GM13976 (cell line): Measurements from ENCODE around the gene PSMG3.

Experiments used
- DNase-seq: peaks from one replicate; pipeline ENCODE4 v3.0.0; 2012; ENCODE audit warnings: low spot score
- CTCF ChIP-seq: IDR thresholded peaks from 2 replicates; pipeline ENCODE4 v1.5.1; 2012; ENCODE audit warnings: borderline replicate concordance, mild to moderate bottlenecking; ENCODE audit not compliant: insufficient read depth; ENCODE audit errors: extremely low read depth, missing control alignments, control extremely low read depth
- in situ Hi-C: fragments of 300-500 bp; cut with MboI; formaldehyde crosslinking; loops from one replicate; pipeline ENCODE4 v1.12.0; 2022; ENCODE audit warnings: low sequenced_read_pairs, mixed read lengths, inconsistent platforms; ENCODE audit not compliant: unreplicated experiment

Gene PSMG3

DNA sequence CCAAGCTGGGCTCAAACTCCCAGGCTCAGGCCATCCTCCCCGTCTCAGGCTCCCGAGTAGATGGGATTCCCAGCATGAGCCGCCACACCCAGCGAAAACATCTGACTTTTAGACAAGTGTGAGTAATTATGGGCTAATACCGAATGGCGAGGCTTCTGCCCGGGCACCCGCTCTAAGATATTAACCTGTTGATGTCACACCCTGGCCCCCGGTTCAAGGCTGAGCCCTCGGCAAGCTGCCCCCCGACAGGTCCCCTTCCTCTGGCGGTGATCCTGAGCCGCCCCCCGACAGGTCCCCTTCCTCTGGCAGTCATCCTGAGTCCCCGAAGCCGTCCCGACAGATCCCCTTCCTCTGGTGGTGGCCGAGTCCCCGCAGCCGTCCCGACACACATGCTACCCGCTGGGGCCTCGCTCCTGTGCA, 5.2 kb downstream of the PSMG3 start:
- in situ Hi-C loops: no loop called here
- no peak for DNase-seq
- TF ChIP-seq CTCF: no peak

GRCh38 chr7:1563981-1564602, 5.7 kb downstream of the PSMG3 start:
- DNase-seq: no peak
- in situ Hi-C loops: no loop called here
- TF ChIP-seq CTCF: no peak

- TF ChIP-seq CTCF: no peak
- DNase-seq: no peak
- in situ Hi-C loops: no loop called here
Observed at GRCh38 chr7:1562597-1563051, 7.2 kb downstream of the PSMG3 start.

GRCh38 chr7:1562116-1562515, 7.7 kb downstream of the PSMG3 start:
- in situ Hi-C loops: no loop called here
- DNase-seq: no peak
- TF ChIP-seq CTCF: no peak

DNA sequence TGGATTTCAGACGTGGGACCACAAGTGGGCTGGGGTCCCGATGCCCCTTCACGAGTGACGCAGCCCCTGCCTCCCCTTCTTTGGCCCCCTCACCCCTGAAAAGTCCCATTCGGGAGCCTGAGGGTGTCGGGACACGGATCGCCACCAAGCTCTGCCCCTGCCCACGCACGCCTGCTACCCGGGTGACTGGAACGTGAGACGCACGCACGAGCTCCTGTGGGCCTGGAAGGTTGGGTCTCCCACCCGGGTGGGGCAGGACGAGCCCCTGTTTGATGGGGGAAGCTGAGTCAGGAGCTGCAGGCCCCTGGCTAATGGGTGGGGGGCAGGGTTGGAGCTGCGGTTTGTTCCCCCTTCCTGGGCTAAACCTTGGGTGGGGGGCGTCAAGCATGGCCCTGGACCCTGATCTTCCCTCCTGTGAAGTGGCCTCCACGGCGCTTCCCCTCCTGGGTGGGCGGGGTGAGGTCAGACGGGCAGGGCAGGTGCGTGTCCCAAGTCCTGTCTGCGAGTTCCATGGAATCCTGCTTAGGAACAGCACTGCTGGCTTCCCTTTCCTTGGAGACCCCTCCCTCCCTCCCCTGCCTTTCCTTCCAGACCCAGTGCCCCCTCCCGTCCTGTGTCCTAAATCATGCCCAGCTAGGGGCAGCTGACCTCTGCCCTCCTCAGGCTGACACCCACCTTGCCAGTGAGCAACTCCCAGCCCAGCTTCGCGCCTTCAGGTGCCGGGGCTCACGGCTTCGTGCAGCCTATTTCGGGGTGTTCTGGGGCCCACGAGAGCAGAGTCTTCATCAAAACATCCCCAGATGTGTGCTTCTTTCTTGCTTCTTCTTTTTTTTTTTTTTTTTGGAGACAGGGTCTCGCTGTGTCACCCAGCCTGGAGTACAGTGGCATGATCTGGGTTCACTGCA, 8.5 kb downstream of the PSMG3 start:
- no peak for TF ChIP-seq CTCF
- DNase-seq: no peak
- in situ Hi-C loops: no loop called here

GRCh38 chr7:1560620-1561031, 9.2 kb downstream of the PSMG3 start:
- TF ChIP-seq CTCF: no peak
- no peak for DNase-seq
- in situ Hi-C loops: no loop called here
